UCSD-AML1 (cell line): Measurements from ENCODE around the gene ESPN.

Experiments
- DNase-seq: peaks from one replicate; lab custom pipeline; 2025; ENCODE audit not compliant: unreplicated experiment; lab: John Stamatoyannopoulos, UW

ESPN gene

DNA sequence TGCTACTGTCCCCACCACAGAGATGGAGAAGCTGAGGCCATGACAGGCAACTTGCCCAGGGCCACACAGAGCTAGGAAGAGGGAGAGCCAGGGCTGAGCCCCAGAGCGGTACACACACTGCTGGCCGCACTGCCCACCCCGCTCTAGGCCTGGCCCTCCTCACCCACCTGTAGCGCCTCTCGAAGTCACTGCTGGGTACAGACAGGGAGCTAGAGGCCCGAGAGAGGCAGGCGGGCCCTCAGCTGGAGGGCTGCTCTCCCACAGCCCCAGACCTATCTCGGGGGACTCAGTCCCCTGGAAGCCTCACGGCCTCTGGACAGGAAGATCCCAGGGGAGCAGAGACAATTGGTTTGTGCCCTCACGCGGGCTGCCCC is 84.2 kb downstream of the ESPN start:
- DNase-seq: no peak

DNA sequence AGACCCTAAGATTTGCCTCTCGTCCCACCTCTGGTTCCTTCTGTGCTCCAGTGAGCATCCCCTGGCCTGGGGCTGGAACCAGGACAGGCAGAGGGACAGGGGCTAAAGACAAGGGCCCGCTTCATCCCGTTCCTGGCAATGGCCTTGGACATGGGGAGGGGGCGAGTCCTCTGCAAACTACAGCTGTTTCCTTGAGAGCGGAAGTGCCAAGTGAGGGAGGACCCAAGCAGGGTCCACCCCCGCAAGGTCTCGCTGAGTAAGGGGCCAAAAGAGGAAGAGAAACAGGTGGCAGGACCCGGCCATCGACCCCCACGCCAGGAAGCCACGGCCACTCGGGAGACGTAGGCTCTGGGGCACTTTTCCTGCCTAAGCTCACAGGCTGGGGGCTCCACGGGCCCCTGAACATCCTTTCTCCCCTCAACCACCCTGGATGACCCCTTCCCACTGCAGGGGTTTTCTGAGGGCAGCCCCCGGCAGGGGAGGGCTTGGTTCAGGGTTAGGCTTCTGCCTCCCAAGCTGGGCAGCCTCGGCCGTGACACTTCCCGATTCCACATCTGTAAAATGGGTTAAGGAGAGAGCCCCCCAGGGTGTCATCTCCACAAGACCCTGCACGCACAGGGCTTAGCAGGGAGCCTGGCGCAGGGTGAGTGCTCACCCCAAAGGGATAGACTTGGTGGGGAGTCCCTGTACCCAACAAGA is 84.8 kb downstream of the ESPN start:
- peak; percentile 66 for DNase-seq

DNA sequence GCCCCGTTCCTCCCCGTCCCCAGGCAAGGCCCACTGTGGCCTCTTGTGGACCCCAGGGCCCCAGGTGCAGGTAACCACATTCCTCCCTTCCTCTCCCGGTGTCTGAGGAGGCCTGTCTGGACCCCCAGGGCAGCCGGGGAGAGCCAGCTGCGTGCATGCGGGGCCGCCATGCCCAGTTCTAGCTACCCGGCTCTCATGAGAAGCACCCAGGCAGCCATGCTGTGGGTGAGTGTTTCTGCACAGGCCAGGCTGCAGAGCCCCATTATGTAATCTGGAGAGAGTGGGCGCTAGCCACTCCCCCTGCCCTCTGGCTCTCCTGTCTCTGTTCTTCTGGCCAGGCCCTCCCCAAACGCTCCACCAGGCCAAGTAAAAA is 85.3 kb downstream of the ESPN start:
- DNase-seq: no peak

DNA sequence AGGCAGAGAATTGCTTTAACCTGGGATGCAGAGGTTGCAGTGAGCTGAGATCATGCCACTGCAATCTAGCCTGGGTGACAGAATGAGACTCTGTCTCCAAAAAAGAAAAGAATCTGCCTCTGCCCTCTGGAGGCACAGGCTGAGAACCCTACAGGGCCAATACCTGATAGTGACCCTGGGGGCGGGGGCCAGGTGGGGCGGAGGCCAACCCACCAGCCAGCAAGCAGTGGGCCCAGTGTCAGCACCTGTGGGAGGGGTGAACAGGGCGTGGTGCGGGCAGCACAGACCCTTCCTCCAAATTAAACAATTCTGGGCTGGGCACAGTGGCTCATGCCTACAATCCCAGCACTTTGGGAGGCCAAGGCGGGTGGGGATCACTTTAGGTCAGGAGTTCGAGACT is 85.9 kb downstream of the ESPN start:
- no peak for DNase-seq
